ENCODE results near the gene CHAD. TPM values are rescaled to one million over a fixed set of nuclear protein-coding genes. Genes with fewer than 3 reads are reported as not detected.

Gene CHAD
- polyA plus RNA-seq, 1 donor from 2014 or later: not detected

DNA sequence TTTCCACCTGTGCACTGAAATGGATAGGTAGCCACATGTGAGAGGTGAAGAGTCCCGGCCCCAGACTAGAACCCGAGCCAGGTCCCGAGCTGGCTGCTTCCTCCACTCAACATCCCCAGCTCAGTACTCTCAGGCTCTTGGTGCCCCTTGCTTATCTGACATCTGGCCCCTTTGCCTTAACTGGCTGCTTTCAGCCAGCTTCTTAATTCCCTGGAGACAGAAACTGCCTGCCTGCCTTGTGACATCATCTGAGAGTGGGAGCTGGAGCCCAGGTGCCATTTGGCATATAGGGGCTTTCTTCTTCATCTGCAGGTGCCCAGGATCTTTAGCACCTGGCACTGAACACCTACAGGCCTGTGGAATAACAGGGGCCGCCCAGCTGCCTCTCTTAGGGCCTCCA is 8.9 kb downstream of the CHAD start:
- no peak overlapping the region for H3K4me3 ChIP-seq (ENCODE audit: low read length)
- no peak overlapping the region for H3K27ac ChIP-seq (ENCODE audit: low read length)
- no peaks in the 10 kb centered on the region for H3K9me2 ChIP-seq (ENCODE audit: insufficient read depth, low read length)
- no peaks in the 10 kb centered on the region for H3K79me2 ChIP-seq (replicated peaks; ENCODE audit: insufficient read depth, low read length)
- H3K9me3 ChIP-seq (ENCODE audit: low read length): no peaks in the 10 kb centered on the region
- H3K27me3 ChIP-seq (ENCODE audit: insufficient read depth, low read depth, low read length): no peaks in the 10 kb centered on the region
- H4K20me1 ChIP-seq (ENCODE audit: insufficient read depth): no peaks in the 10 kb centered on the region
- no peaks in the 10 kb centered on the region for H3K36me3 ChIP-seq (ENCODE audit: insufficient read depth, low read length)
- H3F3A ChIP-seq (ENCODE audit: insufficient read depth, low read length, poor library complexity, severe bottlenecking): no peaks in the 10 kb centered on the region
- TF ChIP-seq RAD21 (conservative IDR thresholded peaks at IDR 0.05): no peak
- no peak for TF ChIP-seq TAF1 (IDR thresholded peaks at IDR 0.05; ENCODE audit: low read depth)
- no peak for TF ChIP-seq POLR2AphosphoS5 (IDR thresholded peaks at IDR 0.05)
- TF ChIP-seq SMC3 (conservative IDR thresholded peaks at IDR 0.05; ENCODE audit: poor library complexity): no peak
- no peak for TF ChIP-seq REST (IDR thresholded peaks at IDR 0.05; ENCODE audit: borderline replicate concordance)
- TF ChIP-seq CTCF (IDR thresholded peaks at IDR 0.05; ENCODE audit: poor library complexity, severe bottlenecking): no peak
- no peak for TF ChIP-seq EP300 (conservative IDR thresholded peaks at IDR 0.05; ENCODE audit: poor library complexity, severe bottlenecking)
- TF ChIP-seq EZH2 (IDR thresholded peaks at IDR 0.05; ENCODE audit: borderline replicate concordance, insufficient read depth, low read length, poor library complexity, severe bottlenecking): no peak
- no peak for TF ChIP-seq MXI1 (conservative IDR thresholded peaks at IDR 0.05; ENCODE audit: poor library complexity, severe bottlenecking)
- no peak overlapping the region for H3K9ac ChIP-seq (ENCODE audit: low read length)
- no peak overlapping the region for H3K4me2 ChIP-seq (ENCODE audit: low read length)
- no peak overlapping the region for H2AFZ ChIP-seq (ENCODE audit: low read depth, low read length)

GRCh38 chr17:50458701-50459676 is 9.7 kb downstream of the CHAD start:
- H3F3A ChIP-seq (ENCODE audit: insufficient read depth, low read length, poor library complexity, severe bottlenecking): no peaks in the 10 kb centered on the region
- no peak overlapping the region for H3K4me2 ChIP-seq (ENCODE audit: low read length)
- H3K9me3 ChIP-seq (ENCODE audit: low read length): no peaks in the 10 kb centered on the region
- no peak overlapping the region for H3K27ac ChIP-seq (ENCODE audit: low read length)
- no peak for TF ChIP-seq MXI1 (conservative IDR thresholded peaks at IDR 0.05; ENCODE audit: poor library complexity, severe bottlenecking)
- TF ChIP-seq EZH2 (IDR thresholded peaks at IDR 0.05; ENCODE audit: borderline replicate concordance, insufficient read depth, low read length, poor library complexity, severe bottlenecking): no peak
- no peak for TF ChIP-seq EP300 (conservative IDR thresholded peaks at IDR 0.05; ENCODE audit: poor library complexity, severe bottlenecking)
- TF ChIP-seq POLR2AphosphoS5 (IDR thresholded peaks at IDR 0.05): no peak
- no peak for TF ChIP-seq RAD21 (conservative IDR thresholded peaks at IDR 0.05)
- no peak for TF ChIP-seq SMC3 (conservative IDR thresholded peaks at IDR 0.05; ENCODE audit: poor library complexity)
- no peak for TF ChIP-seq CTCF (IDR thresholded peaks at IDR 0.05; ENCODE audit: poor library complexity, severe bottlenecking)
- TF ChIP-seq TAF1 (IDR thresholded peaks at IDR 0.05; ENCODE audit: low read depth): no peak
- no peak for TF ChIP-seq REST (IDR thresholded peaks at IDR 0.05; ENCODE audit: borderline replicate concordance)
- no peaks in the 10 kb centered on the region for H3K79me2 ChIP-seq (replicated peaks; ENCODE audit: insufficient read depth, low read length)
- H3K4me3 ChIP-seq (ENCODE audit: low read length): no peak overlapping the region
- no peak overlapping the region for H3K9ac ChIP-seq (ENCODE audit: low read length)
- no peaks in the 10 kb centered on the region for H3K36me3 ChIP-seq (ENCODE audit: insufficient read depth, low read length)
- no peaks in the 10 kb centered on the region for H3K9me2 ChIP-seq (ENCODE audit: insufficient read depth, low read length)
- H4K20me1 ChIP-seq (ENCODE audit: insufficient read depth): no peaks in the 10 kb centered on the region
- no peaks in the 10 kb centered on the region for H3K27me3 ChIP-seq (ENCODE audit: insufficient read depth, low read depth, low read length)
- H2AFZ ChIP-seq (ENCODE audit: low read depth, low read length): no peak overlapping the region

Measured in neural cell (in vitro differentiated cells).